Measurements from ENCODE around the gene SERTAD1.

- TF ChIP-seq CTCF (IDR thresholded peaks at IDR 0.05) (no peak), EZH2phosphoT487 (IDR thresholded peaks at IDR 0.05) (no peak), EZH2 (IDR thresholded peaks at IDR 0.05) (no peak)
These were observed 20.0 kb upstream of the SERTAD1 start for GRCh38 chr19:40445780-40446262.

Measured in neural progenitor cell (in vitro differentiated cells).